GM12892 (cell line): ENCODE results near the gene PPP1R37.

Experiments used
- POLR2A ChIP-seq: IDR thresholded peaks from 2 replicates; pipeline ENCODE4 v1.6.1; 2011; ENCODE audit warnings: low read depth, low read length, control low read depth
- POLR2AphosphoS5 ChIP-seq: IDR thresholded peaks from 2 replicates; pipeline ENCODE4 v1.6.1; 2011; ENCODE audit warnings: low read depth, low read length, control low read depth
- TAF1 ChIP-seq: IDR thresholded peaks from 2 replicates; pipeline ENCODE4 v1.6.1; 2011; ENCODE audit warnings: low read depth, mild to moderate bottlenecking, control low read depth, low read length, borderline replicate concordance

GRCh38 chr19:45096700-45097099 is 3.7 kb downstream of the PPP1R37 start:
- TF ChIP-seq POLR2AphosphoS5 (no peak), POLR2A (no peak), TAF1 (no peak)
